C4-2B (cell line): ENCODE measurements around the gene RIPOR3.

Experiments
- H3K27ac ChIP-seq: fragments of 450-650 bp; 2 replicates; pipeline ENCODE4 v1.5.1; 2017
- ZFX ChIP-seq: fragments of 450-650 bp; IDR thresholded peaks from 2 replicates; pipeline ENCODE4 v1.6.1; 2017
- TF ChIP-seq, protein P1 (sequence below): fragments of 450-650 bp; conservative IDR thresholded peaks from 2 replicates; pipeline ENCODE4 v1.5.1; 2017; ENCODE audit warnings: mild to moderate bottlenecking

Gene RIPOR3

DNA sequence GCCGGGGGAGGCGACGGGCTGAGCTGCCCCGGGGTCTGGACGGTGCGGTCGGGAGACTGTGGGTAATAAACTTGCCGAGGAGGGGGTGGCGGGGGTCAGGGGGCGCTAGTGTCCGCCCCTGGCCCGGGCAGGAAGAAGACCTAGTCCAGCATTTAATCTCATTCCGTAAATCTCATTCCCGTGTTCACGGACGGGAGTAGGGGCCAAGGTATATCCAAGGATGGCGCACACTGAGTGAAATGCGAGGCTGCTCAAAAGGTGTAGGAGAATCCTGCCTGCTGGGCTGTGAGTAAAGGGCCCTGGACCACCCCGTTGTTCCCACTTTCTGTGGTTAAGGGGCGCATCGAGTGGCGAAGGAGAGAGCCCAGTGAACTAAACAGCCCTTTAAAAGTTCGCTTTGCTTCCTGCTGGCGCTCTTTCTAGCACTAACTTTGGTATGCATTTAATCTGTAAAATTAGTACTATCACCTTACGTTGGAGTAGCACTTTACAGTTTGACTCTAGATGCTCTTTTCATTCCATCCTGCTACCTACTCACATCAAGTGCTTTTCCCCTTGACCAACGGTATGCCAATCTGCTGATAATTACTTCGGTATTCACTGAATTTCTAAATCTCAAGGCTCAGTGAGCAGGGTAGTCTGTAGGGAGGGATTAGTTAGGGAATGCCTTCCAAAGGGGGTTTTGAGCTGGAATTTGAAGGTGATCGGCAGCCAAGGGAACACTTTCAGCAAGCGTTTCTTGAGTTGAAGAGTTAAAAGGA is 40.8 kb upstream of the RIPOR3 start:
- peak overlapping the region; percentile 82 for H3K27ac ChIP-seq
- peak; percentile 82 for TF ChIP-seq ZFX
- TF ChIP-seq, protein P1, sequence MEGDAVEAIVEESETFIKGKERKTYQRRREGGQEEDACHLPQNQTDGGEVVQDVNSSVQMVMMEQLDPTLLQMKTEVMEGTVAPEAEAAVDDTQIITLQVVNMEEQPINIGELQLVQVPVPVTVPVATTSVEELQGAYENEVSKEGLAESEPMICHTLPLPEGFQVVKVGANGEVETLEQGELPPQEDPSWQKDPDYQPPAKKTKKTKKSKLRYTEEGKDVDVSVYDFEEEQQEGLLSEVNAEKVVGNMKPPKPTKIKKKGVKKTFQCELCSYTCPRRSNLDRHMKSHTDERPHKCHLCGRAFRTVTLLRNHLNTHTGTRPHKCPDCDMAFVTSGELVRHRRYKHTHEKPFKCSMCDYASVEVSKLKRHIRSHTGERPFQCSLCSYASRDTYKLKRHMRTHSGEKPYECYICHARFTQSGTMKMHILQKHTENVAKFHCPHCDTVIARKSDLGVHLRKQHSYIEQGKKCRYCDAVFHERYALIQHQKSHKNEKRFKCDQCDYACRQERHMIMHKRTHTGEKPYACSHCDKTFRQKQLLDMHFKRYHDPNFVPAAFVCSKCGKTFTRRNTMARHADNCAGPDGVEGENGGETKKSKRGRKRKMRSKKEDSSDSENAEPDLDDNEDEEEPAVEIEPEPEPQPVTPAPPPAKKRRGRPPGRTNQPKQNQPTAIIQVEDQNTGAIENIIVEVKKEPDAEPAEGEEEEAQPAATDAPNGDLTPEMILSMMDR, result no peak

DNA sequence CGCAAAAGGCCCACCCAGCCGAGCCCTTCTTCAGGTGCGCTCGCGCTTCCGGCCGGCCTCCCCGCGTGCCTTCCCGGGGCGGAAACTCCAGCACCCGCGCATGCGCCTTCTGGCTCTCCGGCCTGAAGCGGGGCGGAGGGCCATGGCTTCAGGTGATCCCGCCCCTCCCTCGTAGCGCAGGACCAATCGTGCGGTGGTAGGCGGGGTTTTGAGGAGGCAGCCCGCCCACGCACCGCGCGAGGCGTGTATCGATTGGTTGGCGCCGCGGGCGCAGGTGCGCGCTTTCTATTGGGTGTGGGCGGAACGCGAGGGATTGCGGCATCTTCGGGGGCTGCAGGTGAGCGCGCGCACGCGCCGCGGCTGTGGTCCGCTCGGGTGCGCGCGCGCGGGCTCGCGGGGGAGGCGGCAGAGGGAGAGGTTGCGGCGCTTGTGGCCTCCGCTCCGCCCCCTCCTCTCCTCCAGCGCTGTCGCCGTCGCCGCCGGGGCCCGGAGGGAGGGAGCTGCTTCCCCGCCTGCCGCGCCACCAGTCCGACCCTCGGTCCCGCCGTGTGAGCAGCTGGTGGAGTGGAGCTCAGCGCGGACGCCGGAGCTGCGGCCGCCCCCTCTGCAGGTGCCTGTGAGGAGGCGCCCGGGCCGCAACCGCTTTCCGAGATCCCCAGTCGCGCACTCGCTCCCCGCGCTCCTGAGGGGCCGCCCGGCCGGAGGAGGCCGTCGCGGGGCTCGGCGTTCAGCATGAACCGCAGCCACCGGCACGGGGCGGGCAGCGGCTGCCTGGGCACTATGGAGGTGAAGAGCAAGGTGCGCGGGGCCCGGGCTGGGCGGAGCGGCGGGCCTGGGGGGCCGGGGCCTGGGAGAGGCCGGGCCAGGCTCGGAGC is 40.0 kb upstream of the RIPOR3 start, which contains the start of gene PARD6B:
PARD6B (plus strand) TSS at position 526 of the 875 bp plus-strand sequence; CDS start at position 733, 207 bp downstream.
- TF ChIP-seq ZFX, result peak; percentile 95
- TF ChIP-seq, protein P1, result no peak
- peak within 1 kb of the TSS; percentile 82 for H3K27ac ChIP-seq

DNA sequence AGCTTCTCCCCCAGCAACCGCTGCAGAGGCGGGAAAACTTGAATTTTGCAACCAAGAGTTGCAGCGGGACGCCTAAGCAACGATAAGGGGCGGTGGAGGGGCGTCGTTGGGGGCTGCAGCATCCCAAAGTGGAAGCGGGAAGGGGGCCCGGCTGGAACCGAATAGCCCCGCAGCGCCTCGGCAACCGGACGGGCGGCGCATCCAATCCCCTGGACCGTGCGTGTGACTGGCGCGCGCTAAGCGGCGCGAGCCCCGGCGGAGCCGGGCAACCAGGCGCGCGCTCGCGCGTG is 39.4 kb upstream of the RIPOR3 start:
- no peak for TF ChIP-seq ZFX
- TF ChIP-seq, protein P1, result no peak

DNA sequence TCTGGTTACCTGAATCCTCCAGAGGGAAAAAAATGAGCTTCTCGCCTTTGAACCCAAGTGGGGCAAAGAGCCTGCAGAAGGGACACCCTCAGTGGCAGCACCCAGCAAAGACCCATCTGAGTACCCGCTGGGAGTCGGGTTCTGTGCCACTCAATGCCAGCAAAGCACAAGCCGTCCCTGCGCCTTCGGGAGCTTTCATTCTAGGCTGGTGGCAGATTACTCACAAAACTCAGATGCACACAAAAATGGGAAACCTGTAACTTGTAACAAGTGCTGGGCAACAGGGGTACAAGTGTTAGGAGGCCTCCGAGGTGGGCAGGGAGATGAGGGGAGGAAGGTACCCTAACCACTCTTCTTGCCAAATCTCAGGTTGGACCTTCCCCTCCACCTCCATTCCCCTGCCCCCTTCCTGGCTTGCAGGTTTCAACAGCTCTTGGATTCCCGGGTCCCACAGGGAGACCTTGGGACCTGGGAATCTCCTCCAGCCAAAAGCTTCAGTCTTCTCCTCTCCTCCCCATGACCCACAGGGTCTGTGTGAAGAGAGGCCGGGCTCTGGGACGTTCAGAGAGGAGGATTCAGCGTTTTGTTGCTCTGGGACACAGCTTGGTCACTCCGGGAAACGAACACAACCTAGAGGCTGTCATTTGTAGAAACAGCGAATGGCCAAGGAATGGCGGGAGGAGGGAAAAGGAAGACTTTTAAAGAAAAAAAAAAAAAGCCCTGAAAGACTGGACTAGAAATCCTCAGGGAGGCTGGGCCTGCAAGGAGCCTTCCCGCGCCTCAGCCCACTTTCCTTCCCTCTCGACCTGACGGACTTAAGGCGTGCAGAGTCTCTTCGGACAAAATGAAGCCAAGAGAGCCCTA is 38.8 kb upstream of the RIPOR3 start:
- TF ChIP-seq ZFX, result no peak
- TF ChIP-seq, protein P1, result no peak
- H3K27ac ChIP-seq, result peak overlapping the region; percentile 77

More for the DNA sequence above, 39.4 kb upstream of the RIPOR3 start:
- H3K27ac ChIP-seq, result peak overlapping the region; percentile 77

DNA sequence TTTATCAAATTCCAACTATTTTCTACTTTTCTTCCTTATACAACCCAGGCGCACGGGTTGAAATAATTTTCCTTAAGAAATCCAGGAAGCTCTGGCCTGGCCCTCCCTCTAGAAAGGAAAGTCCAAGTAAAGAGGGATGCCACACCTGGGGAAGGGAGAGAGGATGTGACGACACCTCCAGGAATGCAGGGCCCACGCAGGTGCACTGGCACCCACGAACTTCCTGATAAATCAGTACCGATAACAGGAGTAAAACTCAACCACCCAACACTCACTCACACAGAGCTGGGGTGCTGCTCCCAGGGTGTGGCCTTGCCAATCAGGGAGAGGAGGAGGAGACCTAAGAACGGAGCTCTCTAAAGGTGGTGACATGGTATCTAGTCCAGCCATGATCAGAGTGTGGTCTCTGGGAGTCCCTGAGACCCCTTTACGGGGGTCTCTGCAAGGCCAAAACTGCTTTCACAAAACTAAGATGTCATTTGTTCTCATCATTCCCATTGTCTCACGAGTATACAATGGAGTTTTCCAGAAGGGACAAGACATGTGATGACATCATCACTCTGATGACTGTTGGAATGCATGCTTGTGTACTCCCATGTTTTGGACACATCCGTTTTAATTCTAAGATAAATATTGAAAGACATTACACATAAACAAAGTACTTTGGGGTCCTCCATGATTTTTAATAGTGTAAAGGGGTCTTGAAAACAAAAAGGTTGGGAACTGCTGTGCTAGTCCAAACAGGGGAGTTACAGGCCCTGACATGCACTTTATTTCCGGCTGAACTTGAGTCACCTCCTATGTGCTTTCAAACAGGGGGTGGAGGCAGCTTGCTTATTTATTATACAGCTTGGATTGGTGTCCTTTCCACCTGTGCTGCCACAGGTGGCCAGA is 37.9 kb upstream of the RIPOR3 start:
- TF ChIP-seq ZFX, result no peak
- TF ChIP-seq, protein P1, result no peak
- no peak overlapping the region; the same call in 1 of the 2 replicates for H3K27ac ChIP-seq

DNA sequence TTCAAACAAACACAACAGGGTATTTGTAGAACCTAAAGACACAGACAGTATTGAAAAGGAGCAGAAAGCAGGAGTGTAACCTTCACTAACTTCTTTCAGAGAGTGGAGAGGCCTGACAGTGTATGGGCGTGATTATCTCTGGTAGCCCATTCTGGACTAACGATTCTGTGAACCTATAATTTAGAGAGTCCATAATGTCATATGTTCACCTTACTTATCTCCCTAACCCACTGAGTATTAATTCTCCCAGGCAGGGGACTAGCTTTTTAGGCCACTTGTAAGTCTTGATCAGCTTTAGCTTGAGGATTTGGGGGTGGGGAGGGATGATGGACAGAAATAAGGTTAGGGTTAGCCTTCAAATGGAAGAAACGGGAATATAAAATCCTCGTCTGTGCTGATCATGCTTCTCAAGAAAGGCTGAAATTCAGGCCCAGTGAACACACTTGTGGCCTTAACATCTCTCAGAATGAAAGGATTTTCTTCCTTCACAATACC is 37.2 kb upstream of the RIPOR3 start:
- no peak overlapping the region for H3K27ac ChIP-seq
- TF ChIP-seq, protein P1, result no peak
